GM12864 (cell line): ENCODE results near the gene POLR3K.

ENCODE experiments used
- DNase-seq: peaks from one replicate; pipeline ENCODE4 v3.0.0-alpha.2; 2011; ENCODE audit warnings: low read depth
- H3K4me3 ChIP-seq: 2 replicates; pipeline ENCODE4 v1.5.1; 2011; ENCODE audit warnings: mild to moderate bottlenecking, low read depth, low read length, control low read depth
- CTCF ChIP-seq: IDR thresholded peaks from 2 replicates; pipeline ENCODE4 v1.5.1; 2011; ENCODE audit warnings: low read depth, mild to moderate bottlenecking, moderate library complexity, low read length, control low read depth, inconsistent platforms; ENCODE audit errors: missing control alignments

The POLR3K gene

GRCh38 chr16:63466-63865, 10.1 kb upstream of the POLR3K start:
- no peak overlapping the region for H3K4me3 ChIP-seq
- TF ChIP-seq CTCF = no peak
- no peak for DNase-seq

DNA sequence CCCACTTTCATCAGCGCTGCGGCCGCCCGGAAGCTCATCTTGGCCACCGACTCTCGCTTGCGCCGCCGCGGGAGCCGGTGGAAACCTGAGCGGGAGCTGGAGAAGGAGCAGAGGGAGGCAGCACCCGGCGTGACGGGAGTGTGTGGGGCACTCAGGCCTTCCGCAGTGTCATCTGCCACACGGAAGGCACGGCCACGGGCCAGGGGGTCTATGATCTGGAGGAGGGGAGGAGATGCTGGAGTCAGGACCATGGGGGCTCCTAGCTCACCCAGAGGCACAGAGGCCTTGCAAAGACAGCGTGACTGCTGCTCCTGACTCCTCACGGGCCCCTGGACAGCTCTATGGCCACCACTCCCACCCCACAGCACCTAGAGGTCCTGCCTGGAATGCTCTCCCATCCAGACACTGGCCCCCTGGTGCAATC, 9.6 kb upstream of the POLR3K start:
- DNase-seq = no peak
- TF ChIP-seq CTCF = no peak
- no peak overlapping the region for H3K4me3 ChIP-seq

GRCh38 chr16:62283-62967, 9.0 kb upstream of the POLR3K start:
- no peak for DNase-seq
- TF ChIP-seq CTCF = no peak
- no peak overlapping the region for H3K4me3 ChIP-seq

DNA sequence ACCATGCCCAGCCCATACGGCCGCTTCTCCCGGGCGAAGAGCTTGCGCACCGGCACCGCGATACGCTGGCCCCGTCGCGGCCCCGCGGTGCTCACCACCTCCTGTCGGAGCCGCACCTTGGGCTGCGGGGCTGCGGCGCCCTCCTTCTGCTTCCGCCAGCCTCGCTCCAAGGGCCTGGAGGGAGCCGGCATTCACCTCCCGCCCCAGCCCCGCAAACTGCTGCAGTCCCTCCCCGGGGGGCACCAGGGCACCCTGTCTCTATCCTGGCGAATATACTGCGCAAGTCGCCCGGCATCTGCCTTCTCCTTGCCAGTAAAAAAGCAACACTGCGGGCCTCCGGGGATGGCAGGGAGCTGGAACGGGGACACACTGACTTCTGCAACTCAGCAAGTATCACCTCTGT, 8.5 kb upstream of the POLR3K start:
- H3K4me3 ChIP-seq = no peak overlapping the region
- DNase-seq = no peak
- no peak for TF ChIP-seq CTCF

DNA sequence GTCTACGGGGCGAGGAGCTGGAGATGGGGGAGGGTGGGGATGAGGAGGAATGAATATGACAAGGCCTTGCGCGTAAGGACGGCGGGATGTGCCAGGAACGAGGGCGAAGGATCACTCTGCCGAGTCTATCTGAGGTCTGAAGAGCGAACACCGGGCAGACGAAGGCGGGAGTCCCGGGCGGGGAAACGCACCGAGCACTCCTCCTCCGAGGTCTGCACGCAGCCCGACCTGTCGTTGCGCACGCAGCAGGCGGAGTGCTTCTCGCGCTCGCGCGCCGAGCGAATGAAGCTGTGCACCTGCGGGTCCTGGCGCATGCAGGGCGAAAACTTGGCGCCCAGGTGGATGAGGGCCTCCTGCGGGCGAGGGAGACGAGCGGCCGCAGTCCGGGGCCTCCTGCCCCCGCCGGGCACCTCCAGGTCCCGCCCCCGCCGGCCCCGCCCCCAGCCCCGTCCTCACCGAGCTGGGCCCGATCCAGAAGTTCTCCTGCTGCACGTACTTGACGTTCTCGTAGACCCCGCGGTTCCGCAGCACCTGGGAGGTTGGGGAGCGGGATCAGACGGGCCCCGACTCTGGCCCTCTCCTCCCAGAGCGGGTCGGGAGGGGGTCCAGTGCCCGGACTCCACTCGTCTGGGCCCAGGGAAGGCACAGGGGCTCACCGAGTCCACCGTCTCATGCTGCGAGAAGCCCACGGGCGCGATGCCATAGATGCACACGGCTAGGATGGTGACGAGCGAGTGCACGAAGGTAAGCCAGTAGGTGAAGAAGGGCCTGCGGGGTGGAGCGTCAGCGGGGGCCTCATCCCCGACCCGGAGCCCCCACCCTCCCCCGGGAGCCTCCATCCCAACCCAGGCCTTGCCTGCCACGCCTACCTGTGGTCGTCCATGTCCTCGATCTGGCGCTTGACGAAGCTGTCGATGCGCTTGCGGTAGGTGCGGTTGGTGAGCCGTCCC, 7.8 kb upstream of the POLR3K start:
- no peak for TF ChIP-seq CTCF
- no peak overlapping the region for H3K4me3 ChIP-seq
- no peak for DNase-seq

- H3K4me3 ChIP-seq = no peak overlapping the region
- no peak for TF ChIP-seq CTCF
- DNase-seq = no peak
These were observed 6.8 kb upstream of the POLR3K start for GRCh38 chr16:60166-60565.
